HG03439 (cell line): Measurements from ENCODE around the gene GPC6.
"Not testable (repeated sequence)": the region's sequence is repeated elsewhere in the genome, so short reads cannot be mapped to it uniquely, and the experiment has no call there.

Experiments
- ATAC-seq: cut with Tn5 transposase; IDR thresholded peaks from one replicate; pipeline ENCODE4 v1.9.1; 2021; ENCODE audit warnings: mild to moderate bottlenecking, moderate library complexity; ENCODE audit not compliant: unreplicated experiment

GPC6 gene

DNA sequence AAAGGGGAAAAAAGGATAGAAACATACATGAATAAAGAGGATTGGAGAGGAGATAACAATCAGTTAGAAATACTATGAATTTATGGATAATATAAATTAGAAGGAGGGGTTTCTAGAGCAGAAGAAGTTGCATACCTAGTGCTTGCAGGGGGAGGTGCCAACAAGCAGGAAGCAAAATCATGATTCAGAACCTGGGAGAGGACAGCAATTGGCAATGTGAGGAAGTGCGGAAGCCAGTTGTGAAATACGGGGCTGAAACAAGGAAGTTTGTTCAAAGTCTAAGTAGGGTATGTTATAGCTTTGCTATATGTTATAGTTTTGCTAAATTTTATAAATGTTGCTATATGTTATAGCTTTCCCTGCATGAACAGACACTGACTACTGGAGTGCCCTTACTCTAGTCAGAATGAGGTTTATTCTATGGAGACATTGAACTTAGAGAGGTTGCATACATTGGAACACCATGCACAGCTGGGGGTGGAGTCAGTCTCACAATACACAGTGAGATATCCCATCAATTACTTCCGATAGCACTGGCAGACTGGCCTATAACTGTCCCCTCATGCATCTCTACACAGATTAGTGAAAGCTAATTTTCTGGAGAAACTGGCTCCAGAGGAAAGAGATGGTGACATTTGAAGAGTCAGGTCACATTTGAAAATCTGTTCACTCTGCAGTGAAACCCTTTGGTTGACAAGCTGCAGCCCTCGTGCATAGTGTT lies 92.1 kb downstream of the GPC6 start:
- no peak for ATAC-seq

DNA sequence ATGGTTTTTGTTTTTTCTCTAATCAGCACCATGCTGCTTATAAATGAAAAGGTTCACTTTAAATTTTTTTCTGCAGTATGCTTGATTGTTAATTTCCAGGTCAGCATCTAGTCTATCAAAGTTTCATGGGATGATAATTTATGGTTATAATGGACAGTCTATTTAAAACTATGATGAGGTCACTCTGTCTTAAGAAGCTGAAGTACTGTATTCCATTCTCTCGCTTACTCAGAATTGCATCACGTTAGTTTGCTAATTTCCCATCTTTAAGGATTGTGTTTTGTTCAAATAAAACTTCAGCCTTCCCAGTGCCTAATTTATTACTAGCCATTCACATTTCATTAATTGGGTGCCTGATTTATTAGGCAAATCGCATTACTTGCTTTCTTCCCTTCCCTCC lies 94.3 kb downstream of the GPC6 start:
- no peak for ATAC-seq

DNA sequence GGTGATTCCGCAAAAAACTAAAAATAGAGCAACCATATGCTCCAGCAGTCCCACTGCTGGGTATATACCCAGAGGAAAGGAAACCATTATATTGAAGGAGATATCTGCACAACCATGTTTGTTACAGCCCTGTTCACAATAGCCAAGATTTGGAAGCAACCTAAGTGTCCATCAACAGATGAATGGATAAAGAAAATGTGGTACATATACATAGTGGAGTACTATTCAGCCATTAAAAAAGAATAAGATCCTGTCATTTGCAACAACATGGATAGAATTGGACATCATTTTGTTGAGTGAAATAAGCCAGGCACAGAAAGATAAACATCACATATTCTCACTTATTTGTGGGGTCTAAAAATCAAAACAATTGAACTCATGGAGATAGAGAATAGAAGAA lies 97.3 kb downstream of the GPC6 start:
- ATAC-seq, result not testable (repeated sequence)

DNA sequence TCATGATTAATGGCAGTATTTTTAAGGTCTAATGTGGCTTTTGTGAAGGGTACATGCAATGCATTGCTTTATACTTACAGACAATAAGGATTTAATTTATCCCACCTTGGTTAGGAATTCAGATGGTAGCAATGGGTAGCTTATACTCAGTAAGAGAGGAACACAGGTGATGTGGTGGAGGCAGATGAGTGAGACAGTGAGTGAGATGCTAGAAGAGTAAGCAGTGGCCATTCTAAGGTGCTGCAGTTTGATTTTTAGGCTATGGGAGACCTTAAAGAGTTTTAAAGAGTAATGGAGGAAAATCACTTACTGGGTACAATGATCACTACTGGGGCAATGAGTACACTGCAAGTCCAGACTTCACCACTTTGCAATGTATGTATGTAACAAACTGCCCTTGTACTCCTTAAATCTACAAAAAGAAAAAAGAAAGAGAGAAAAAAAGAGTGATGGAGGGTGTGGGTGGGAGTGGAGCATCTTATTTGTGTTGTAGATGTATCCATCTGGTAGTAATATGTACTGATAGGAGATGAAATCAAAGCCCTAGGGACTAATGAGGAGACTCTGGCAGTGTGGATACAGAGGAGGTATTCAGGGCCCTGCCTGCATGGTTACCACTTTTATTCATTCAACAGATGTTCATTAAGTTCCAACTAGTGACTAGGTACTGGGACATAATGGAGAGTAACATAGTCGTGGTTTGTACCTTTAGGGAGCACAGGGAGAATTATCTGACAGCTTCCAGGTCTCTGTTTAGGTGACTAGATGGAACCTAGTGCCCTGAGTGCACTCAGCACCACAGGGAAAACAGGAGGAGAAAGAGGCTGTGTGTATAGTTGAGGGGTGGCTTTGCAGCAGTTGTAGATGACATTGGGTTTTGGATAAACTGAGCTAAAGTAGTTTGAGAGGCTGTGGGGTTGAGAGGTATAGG lies 99.0 kb downstream of the GPC6 start:
- ATAC-seq, result no peak

DNA sequence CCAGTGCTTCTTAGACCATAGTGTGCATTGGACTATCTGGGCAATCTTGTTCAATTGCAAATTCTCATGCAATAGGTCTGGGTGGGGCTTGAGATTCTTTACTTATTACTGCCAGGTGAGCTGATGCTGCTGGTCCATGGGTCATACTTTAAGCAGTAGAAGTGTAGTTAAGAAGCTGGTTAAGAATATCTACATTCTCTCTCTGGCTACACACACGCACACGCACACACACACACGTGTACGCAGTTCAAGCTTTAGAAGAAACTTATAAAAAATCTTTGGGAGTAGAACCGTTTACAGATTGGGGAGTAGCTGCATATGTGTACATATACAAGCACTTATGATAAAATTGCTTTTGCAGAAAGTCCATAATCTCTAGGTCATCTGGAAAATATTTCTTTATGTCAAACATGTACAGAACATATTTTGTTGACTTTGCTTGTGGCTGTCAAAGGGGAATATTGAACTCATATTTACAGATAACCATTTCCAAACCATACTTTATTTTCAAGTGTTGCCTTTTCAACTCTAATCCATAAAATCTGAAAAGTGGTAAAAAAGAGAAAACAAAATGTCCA lies 99.7 kb downstream of the GPC6 start:
- no peak for ATAC-seq

DNA sequence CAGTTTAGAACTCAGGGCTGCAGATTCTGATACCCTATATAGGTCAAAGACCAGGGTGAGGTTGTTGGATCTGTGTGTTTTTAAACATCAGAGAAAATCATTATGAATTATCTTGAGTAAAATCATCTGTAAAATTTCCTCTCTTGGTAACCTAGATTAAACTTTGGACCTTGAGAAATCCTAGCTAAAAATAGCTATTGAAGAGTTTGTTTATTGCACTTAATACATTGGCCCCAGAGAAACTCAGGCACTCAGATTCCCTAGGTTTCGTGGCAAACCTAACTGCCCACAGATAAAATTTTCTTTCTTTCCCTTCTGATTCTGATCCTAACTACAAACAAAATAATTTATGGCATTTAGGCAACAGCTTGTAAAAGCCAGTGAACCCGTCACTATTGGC lies 102.3 kb downstream of the GPC6 start:
- ATAC-seq, result no peak

DNA sequence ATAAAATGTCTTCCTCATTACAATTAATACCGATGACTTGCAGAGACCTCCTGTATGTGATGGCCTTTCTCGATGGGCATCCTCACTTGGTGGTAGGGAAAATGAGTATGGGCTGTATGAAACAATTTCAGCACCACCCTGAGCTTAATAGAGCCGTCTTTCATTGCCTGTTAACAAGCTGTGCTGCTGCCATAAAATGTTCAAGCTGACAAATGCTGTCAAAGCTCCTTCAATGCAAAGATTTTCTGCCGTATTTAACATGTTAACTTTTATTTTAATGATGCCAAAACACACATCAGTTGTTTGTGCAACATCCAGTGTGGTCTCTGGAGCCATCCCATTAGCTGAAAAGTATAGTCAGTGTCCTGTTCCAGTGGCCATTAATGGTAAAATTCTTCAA lies 110.1 kb downstream of the GPC6 start:
- ATAC-seq, result no peak

DNA sequence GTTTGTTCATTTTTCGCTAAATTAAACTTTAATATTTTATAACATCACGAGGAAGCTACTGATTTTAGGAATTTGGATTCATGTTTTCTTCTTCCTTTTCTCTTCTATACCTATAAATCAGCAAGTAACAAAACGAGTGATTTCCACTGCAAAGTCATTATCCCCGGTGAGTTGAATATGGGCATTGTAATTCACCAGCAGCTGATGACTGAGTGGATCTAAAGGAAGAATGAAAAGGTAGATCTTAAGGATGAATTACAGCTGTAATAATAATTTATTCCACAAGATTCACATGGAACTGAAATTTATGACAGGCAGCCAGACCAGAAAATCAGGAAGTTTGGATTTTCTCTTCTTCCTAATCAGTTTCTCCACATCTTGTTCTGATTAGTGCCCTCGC lies 111.4 kb downstream of the GPC6 start:
- no peak for ATAC-seq

DNA sequence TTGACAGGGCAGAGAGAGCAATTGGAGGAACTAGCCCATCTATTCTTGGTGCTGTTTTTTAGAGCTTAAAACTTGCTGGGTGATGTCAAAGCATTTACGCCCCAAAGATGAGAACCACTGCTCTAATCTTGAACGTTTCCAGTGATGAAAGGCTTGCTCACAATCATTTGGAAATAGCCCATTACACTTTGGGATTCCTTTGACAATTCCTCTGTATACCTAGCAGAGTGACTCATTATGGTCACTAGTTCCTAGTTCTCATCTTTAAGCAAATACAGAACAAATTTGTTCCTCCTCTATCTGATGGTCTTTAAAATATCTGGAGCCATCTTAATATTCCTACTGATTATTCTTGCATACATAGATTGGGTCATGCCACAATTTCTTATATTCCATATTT lies 112.3 kb downstream of the GPC6 start:
- no peak for ATAC-seq

DNA sequence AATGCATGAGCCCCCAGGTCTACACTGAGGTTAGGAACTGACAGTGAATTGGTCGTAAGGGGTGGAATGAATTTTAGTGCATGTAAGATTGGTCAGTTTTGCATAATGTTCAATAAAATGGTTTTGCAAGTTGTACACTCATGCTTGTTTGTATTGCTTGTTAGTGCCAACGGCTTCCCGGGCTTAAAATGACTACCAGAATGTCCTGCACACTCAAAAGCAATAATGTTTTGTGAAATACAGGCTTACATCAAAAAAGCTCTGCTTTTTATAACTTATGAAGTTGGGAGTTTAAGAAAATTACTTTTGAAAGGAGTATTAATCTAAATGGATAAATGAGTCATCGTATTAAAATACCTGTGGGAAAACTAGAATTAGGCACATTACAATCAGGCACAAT lies 112.9 kb downstream of the GPC6 start:
- ATAC-seq, result no peak

DNA sequence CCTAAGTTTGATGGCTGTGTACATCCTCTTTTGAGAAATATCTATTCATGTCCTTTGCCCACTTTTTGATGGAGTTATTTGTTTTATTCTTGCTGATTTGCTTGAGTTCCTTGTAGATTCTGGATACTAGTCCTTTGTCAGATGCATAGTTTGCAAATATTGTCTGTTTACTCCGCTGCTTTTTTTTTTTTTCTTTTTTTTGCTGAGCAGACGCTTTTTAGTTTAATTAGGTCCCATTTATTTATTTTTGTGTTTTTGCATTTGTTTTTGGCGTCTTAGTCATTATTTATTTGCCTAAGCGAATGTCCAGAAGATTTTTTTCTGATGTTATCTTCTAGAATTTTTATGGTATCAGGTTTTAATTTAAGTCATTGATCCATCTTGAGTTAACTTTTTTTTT lies 114.9 kb downstream of the GPC6 start:
- ATAC-seq, result no peak

DNA sequence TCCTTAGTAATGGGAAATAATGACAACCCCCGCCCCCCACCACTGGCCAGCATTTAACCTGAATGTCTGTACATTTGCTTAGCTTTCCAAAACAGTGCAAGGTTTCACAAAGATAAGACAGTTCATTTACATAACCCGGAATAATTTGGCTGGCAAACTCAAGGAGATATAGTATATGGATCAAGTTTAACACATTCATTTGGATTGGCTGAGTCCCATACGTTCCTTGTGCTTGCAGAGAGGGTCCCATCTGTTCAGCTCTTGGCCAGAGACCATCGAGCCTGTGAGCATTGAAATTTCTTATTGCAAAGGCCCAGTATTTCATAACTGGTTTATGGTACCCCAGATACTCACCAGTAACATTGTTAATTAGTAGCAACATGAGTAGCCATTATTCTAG lies 116.5 kb downstream of the GPC6 start:
- ATAC-seq, result no peak

DNA sequence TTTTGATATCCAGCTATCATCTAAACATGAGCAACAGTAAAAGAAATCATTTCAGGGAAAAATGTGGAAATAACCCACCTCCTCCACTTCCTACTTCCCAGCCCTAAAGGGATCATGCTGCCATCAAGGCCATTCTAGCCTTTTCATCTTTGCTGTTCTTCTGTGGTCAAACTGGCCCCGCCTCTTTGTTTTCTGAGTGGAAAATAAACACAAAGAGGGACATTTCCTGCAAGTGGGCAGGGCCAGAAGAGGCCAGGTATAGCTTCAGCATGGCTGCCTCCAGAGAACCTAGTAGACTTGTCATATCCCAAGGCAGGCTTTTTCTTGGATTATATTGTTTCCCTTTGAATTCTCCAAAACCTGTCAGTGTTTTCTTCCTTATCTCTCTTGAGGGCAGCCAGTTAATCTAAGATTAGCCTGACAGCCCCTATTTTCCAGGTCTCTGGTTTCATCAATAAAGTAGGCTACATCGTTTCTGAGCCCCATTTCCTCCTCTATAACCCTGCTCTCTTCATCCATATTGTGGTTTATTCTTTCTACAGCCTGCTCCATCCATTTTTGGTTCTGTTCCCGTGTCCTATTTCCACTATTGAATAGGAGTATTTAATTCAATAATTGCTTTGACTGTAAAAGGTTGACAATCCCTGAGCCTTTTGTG lies 117.6 kb downstream of the GPC6 start:
- no peak for ATAC-seq

DNA sequence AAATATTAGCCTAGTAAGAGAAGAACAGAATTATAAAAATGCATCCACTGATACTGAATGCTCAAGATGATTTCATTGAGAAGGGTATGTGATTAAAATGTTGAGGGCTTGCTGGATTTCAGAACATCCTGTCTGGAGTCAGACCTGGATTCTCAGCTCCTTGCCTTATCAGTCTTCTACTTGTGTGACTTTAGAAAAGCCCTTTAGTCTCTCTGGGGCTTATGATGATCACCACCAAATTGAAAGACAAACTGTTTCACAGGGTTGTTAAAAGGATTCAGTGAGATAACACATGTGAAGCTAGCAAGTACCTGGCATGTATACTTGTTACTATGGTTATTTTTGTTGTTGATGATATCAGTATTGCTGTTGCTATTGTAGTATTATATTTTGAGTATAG lies 118.4 kb downstream of the GPC6 start:
- ATAC-seq, result no peak

DNA sequence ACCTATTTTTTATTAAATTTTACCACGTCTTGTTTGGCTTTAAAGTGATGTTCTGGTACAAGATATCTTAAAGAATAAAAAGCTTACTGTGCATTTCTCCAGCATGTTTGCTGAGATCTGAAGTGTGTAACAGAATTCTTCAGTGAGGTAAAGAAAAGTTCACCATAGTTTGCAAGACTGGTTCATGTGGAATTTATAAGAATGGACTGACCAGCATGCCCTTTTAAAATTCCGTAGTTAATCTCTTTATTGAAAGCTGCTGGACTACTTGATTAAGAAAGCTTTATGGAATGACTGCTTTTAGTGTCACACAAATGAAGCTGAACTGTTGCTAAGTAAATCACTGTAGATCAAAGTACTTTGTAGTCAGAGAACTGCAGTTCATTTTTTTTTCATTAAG lies 119.2 kb downstream of the GPC6 start:
- no peak for ATAC-seq

DNA sequence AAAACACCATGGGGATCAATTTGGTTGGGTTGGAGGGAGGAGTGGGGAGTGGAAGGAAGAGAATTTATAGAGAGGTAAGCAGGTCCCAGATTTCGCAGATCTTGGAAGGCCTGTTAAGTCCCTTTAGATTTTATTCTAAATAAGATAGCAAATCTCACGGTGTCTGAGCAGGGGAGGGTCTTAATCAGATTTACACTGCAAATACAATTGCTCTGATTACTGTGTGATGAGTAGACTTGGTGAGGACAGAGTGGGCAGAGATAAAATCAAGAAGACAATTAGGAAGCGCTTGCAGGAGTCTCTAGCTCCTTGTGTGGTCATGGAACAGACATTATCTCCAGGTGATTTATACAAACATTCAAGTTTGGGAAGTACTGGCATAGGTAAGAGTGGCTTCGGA lies 126.0 kb downstream of the GPC6 start:
- no peak for ATAC-seq

DNA sequence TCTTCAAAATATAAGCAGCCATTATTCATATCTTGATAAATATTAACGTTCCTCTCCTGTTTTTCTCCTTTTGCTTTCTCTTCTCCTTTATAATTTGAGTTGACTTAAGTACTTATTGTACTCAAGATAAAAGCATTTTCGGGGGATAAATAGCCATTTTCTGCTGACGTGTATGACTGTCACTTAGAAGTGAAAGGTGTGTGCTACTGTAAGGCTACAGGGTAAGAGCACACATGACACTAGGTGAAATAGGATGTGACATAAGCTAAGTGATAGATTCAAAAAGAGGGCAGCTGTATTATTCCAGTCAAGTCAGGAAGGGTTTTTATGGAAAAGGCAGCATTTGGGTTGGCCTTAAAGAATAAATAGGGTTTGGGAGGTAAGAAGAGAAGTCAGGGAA lies 128.5 kb downstream of the GPC6 start:
- ATAC-seq, result no peak

DNA sequence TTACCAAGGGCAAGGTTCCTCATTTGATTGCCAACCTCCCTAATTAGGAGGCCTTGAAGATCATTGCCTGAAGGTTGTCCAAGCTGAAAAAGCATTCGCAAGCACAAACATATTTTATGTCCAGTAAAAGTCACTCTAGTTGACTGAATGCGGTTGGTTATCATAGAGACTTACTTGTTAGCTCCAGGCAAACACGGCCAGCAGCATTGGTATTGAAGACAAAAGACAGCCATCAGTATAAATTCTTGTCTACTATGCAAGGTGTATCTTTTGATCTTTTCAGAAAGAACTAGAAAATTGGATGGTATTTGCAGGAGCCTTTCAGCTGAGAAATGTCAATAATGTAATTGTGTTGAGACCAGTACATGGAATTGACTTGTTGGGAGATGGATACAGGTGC lies 129.9 kb downstream of the GPC6 start:
- ATAC-seq, result no peak

DNA sequence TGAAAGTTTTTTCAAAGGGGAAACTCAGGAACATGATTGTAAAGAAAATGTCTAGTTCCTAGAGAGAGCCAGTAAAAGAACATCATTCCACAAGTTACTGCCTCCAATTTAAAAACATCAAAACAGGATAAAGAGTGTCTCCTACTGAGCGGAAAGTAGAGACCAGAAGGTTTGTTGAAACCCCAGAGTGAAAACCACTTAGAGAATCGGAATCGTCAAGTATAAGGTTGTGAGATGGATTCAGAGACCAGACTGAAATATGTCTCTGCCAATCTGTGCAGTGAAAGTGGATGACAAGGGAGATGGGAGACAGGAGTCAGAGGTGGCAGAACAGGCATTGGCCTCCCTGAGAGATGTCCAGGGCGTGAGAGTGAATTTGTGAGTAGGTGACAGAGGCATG lies 133.4 kb downstream of the GPC6 start:
- ATAC-seq, result no peak

DNA sequence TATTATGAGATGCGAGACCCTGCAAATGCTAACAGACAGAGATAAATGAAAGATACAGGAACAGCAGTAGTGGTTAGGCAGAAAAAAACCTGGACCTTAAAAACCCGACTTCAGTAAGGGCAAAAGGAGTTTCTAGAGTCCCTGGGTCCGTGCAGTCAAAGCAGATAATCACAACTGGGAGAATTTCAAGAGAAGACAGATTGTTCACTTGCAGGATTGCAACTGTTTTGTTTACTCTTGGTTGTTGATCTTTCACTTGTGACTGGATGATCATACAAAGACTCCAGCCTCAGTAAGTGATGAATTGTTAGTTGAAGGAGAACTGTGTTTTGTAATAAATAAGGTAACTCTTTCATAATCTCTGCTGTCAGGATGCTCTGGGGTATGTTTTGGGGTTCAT lies 135.1 kb downstream of the GPC6 start:
- ATAC-seq, result no peak

DNA sequence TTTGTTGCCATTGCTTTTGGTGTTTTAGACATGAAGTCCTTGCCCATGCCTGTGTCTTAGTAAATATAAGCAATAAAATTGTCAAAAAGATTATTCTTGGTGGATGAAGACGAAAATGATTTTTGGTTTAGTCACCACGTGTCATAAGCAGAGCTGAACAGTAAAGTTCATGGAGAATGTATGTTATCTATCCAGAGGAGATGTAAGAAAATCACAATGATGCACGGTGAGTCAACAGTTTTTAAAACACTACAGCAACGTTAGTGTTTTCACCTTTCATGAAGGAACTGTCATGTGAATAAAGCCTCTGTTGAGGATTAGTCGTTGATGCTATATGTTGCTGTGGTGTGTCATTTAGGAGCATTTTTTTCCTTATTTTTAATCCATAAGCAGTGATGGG lies 137.6 kb downstream of the GPC6 start:
- no peak for ATAC-seq

DNA sequence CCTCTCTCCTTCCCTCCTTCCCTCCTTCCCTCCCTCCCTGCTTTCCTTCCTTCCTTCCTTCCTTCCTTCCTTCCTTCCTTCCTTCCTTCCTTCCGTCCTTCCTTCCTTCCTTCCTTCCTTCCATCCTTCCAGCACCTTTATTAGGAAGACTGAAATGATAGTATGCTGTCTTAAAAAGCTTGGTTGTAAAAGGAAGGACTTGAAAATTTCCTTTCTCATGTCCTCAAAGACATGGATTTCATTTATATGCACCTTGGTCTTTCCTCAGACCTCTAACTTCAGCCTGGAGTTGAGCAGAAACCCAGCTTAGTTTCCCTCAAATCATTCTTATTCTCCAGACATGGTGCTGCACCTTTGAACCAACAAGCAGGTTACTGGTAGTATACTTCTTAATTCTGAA lies 141.7 kb downstream of the GPC6 start:
- ATAC-seq, result no peak
